ENCODE results near the gene TNIK. TPM values are rescaled to one million over a fixed set of nuclear protein-coding genes. Genes with fewer than 3 reads are reported as not detected.

Gene TNIK
- total and polyA plus RNA-seq, 10 donors = 0.85 to 34.5 (median 14.1) TPM

DNA sequence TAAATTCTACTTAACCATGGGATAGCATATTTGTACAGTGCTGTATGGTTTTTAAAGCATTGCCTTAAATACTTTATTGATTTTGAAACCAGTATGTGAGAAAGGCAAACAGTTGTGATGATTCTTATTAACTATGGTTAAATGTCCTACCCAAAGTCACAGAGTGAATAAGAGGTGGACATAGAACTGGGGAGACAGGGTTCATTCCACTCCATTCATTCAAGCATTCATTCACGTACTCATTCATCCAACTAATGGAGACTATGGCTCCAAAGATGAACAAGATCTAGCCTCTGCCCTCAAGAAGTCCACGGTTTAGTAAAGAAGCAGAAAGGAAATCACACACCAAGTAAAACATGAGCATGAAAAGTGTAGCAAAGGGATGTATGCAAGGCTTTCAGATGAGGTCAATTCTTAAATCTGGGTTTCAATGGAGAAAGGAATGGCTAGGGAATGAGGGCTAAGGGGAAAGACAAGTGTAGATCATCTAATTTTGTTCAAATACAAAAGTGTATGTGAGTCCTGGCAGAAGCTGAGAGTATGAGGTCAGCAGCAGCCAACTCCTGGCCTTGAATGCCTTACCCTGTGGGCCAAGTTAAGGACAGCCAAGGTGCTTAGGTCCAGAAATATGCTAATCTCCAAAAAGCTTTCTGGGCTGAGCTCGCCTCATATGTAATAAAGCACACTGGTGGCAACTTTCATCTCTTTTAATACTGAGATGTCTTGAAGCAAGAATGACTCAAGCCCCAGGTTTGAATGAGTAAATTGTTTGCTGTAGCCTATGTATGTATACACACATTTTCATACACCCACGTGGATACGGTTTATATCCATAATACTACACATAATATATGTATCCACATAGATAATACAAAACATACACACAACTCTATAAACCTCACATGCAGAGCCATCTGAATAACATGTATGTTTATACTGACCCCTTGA lies 4.3 kb downstream of the TNIK start:
- 39 to 67% (median 54%) methylated on average over 5 of the region's 5 CpGs for WGBS, 5 donors
- no peak overlapping the region for H3K4me3 ChIP-seq
- H3K4me1 ChIP-seq = peaks cover 4 to 51% (median 28%) of the 10 kb centered on the region in 6 donors
- no peak for DNase-seq
- no peak overlapping the region for H3K27ac ChIP-seq
- TF ChIP-seq, protein P1, sequence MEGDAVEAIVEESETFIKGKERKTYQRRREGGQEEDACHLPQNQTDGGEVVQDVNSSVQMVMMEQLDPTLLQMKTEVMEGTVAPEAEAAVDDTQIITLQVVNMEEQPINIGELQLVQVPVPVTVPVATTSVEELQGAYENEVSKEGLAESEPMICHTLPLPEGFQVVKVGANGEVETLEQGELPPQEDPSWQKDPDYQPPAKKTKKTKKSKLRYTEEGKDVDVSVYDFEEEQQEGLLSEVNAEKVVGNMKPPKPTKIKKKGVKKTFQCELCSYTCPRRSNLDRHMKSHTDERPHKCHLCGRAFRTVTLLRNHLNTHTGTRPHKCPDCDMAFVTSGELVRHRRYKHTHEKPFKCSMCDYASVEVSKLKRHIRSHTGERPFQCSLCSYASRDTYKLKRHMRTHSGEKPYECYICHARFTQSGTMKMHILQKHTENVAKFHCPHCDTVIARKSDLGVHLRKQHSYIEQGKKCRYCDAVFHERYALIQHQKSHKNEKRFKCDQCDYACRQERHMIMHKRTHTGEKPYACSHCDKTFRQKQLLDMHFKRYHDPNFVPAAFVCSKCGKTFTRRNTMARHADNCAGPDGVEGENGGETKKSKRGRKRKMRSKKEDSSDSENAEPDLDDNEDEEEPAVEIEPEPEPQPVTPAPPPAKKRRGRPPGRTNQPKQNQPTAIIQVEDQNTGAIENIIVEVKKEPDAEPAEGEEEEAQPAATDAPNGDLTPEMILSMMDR (IDR thresholded peaks at IDR 0.05 in 8 of 11, conservative IDR thresholded peaks at IDR 0.05 in 3 of 11) = no peak
- TF ChIP-seq POLR2AphosphoS5 (IDR thresholded peaks at IDR 0.05) (no peak), POLR2A (IDR thresholded peaks at IDR 0.05) (no peak)
- peaks cover 0 to 29% (median 0%) of the 10 kb centered on the region in 7 donors for H3K27me3 ChIP-seq (replicated peaks in 1 of 7)
- intact Hi-C loops (cut with DNase I; ENCODE audit: low total_unique reads) = no loop called here
- no peaks in the 10 kb centered on the region for H3K9me3 ChIP-seq
- H3K36me3 ChIP-seq = no peaks in the 10 kb centered on the region

- no peak for DNase-seq
- intact Hi-C loops (cut with DNase I; ENCODE audit: low total_unique reads) = no loop called here
- WGBS, 5 donors = 94 to 96% (median 96%) methylated on average over 8 of the region's 8 CpGs
- Histone ChIP-seq H3K9me3 (no peaks in the 10 kb centered on the region), H3K4me1 (peaks cover 4 to 33% (median 22%) of the 10 kb centered on the region in 6 donors), H3K27me3 (replicated peaks in 1 of 7) (peaks cover 0 to 11% (median 0%) of the 10 kb centered on the region in 7 donors), H3K36me3 (no peaks in the 10 kb centered on the region), H3K27ac (no peak overlapping the region), H3K4me3 (no peak overlapping the region)
- TF ChIP-seq, protein P1 (IDR thresholded peaks at IDR 0.05 in 8 of 11, conservative IDR thresholded peaks at IDR 0.05 in 3 of 11) = no peak
- TF ChIP-seq POLR2AphosphoS5 (IDR thresholded peaks at IDR 0.05) = no peak
- TF ChIP-seq POLR2A (IDR thresholded peaks at IDR 0.05) = no peak
Measured at GRCh38 chr3:171454041-171454440, 6.2 kb downstream of the TNIK start.

GRCh38 chr3:171453180-171453886 lies 6.9 kb downstream of the TNIK start:
- no peak overlapping the region for H3K27ac ChIP-seq
- DNase-seq = no peak
- no peak overlapping the region for H3K4me3 ChIP-seq
- peaks cover 0 to 4% (median 0%) of the 10 kb centered on the region in 7 donors for H3K27me3 ChIP-seq (replicated peaks in 1 of 7)
- TF ChIP-seq POLR2AphosphoS5 (IDR thresholded peaks at IDR 0.05) (no peak), POLR2A (IDR thresholded peaks at IDR 0.05) (no peak)
- TF ChIP-seq, protein P1 (IDR thresholded peaks at IDR 0.05 in 8 of 11, conservative IDR thresholded peaks at IDR 0.05 in 3 of 11) = no peak
- peaks cover 2 to 26% (median 16%) of the 10 kb centered on the region in 6 donors for H3K4me1 ChIP-seq
- intact Hi-C loops (cut with DNase I; ENCODE audit: low total_unique reads) = no loop called here
- H3K9me3 ChIP-seq = no peaks in the 10 kb centered on the region
- 72 to 85% (median 76%) methylated on average over 12 of the region's 12 CpGs for WGBS, 5 donors
- H3K36me3 ChIP-seq = no peaks in the 10 kb centered on the region

DNA sequence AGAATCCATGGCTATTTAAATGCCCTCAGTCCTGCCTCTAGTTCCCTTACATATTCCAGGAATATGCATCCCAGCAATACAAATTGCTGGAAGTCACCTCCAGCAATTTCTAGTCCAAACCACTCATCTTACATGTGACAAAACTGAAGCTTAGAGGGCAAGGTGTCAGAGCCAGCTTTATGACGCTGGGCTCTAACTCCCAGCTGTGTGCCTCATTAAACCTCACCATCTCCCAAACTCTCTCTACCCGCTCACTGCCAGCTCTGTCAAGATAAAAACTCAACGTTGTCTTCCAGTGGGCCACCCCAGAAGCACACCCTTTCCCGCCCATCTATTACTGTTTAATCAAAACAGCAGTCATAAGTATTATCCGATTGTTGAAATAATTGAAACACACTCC lies 7.9 kb downstream of the TNIK start:
- TF ChIP-seq POLR2A (IDR thresholded peaks at IDR 0.05) (no peak), POLR2AphosphoS5 (IDR thresholded peaks at IDR 0.05) (no peak)
- TF ChIP-seq, protein P1 (IDR thresholded peaks at IDR 0.05 in 8 of 11, conservative IDR thresholded peaks at IDR 0.05 in 3 of 11) = no peak
- no peaks in the 10 kb centered on the region for H3K36me3 ChIP-seq
- no peak for DNase-seq
- H3K4me3 ChIP-seq = no peak overlapping the region
- WGBS, 5 donors = 86 to 88% (median 87%) methylated on average over 5 of the region's 5 CpGs
- no peaks in the 10 kb centered on the region for H3K27me3 ChIP-seq (replicated peaks in 1 of 7)
- H3K9me3 ChIP-seq = no peaks in the 10 kb centered on the region
- no peak overlapping the region for H3K27ac ChIP-seq
- H3K4me1 ChIP-seq = peaks cover 0 to 16% (median 5%) of the 10 kb centered on the region in 6 donors
- intact Hi-C loops (cut with DNase I; ENCODE audit: low total_unique reads) = no loop called here
